Measurements from ENCODE around the gene DICER1. TPM values are rescaled to one million over a fixed set of nuclear protein-coding genes. Genes with fewer than 3 reads are reported as not detected.
A peak's percentile ranks its signal among the peaks of the same experiment; 100 is the strongest.

Gene DICER1
- polyA plus RNA-seq, 6 donors from 2014 or later = 4.3 to 27.1 (median 17.5) TPM

- H3K36me3 Mint-ChIP-seq = peaks cover 12 to 13% of the 10 kb centered on the region in 2 donors
- H3K4me3 Mint-ChIP-seq = no peak overlapping the region
These were observed 35.8 kb upstream of the DICER1 start for GRCh38 chr14:95193081-95193480.

GRCh38 chr14:95192311-95192710, 35.0 kb upstream of the DICER1 start:
- DNase-seq = no peak
- peaks cover 4 to 19% (median 10%) of the 10 kb centered on the region in 3 donors for H3K4me1 Mint-ChIP-seq
- no peak for ATAC-seq (ENCODE audit: low read depth in 2 of 2)
- no peak overlapping the region for H3K4me3 Mint-ChIP-seq
- H3K36me3 Mint-ChIP-seq = peaks cover 17% of the 10 kb centered on the region in 2 donors
- H3K27ac Mint-ChIP-seq = no peak overlapping the region
- no peaks in the 10 kb centered on the region for H3K27me3 Mint-ChIP-seq
- peaks cover 0 to 14% (median 3%) of the 10 kb centered on the region in 7 donors for H3K9me3 Mint-ChIP-seq

More at GRCh38 chr14:95193081-95193480, 35.8 kb upstream of the DICER1 start:
- ATAC-seq (ENCODE audit: low read depth in 2 of 2) (no peak), DNase-seq (no peak)
- Mint-ChIP-seq H3K27me3 (no peaks in the 10 kb centered on the region), H3K4me1 (peaks cover 4 to 22% (median 14%) of the 10 kb centered on the region in 3 donors), H3K27ac (peak overlapping the region in 1 of 6 donors; percentile 71), H3K9me3 (peaks cover 0 to 8% (median under 1%) of the 10 kb centered on the region in 7 donors)

- Mint-ChIP-seq H3K4me1 (peaks cover 4 to 12% (median 4%) of the 10 kb centered on the region in 3 donors), H3K27me3 (peaks cover 0 to 4% (median 0%) of the 10 kb centered on the region in 3 donors), H3K9me3 (peaks cover 0 to 14% (median 3%) of the 10 kb centered on the region in 7 donors), H3K36me3 (peaks cover 17 to 21% of the 10 kb centered on the region in 2 donors), H3K4me3 (no peak overlapping the region), H3K27ac (peak overlapping the region in 3 of 6 donors; percentile 43 to 65 (median 56))
- DNase-seq (no peak), ATAC-seq (ENCODE audit: low read depth in 2 of 2) (no peak)
These were observed 34.3 kb upstream of the DICER1 start for GRCh38 chr14:95191445-95192199.

GRCh38 chr14:95190857-95191256, 33.5 kb upstream of the DICER1 start:
- ATAC-seq (ENCODE audit: low read depth in 2 of 2) (no peak), DNase-seq (no peak)
- H3K4me3 Mint-ChIP-seq = no peak overlapping the region
- peaks cover 17 to 21% of the 10 kb centered on the region in 2 donors for H3K36me3 Mint-ChIP-seq
- peak overlapping the region in 3 of 6 donors; percentile 52 to 82 (median 73) for H3K27ac Mint-ChIP-seq
- H3K4me1 Mint-ChIP-seq = peaks cover 3 to 10% (median 8%) of the 10 kb centered on the region in 3 donors
- peaks cover under 1 to 11% (median 5%) of the 10 kb centered on the region in 3 donors for H3K27me3 Mint-ChIP-seq
- H3K9me3 Mint-ChIP-seq = peaks cover 0 to 14% (median 3%) of the 10 kb centered on the region in 7 donors

GRCh38 chr14:95190346-95190840, 33.1 kb upstream of the DICER1 start:
- Mint-ChIP-seq H3K9me3 (peaks cover 0 to 14% (median 3%) of the 10 kb centered on the region in 7 donors), H3K4me1 (peaks cover 8 to 15% (median 13%) of the 10 kb centered on the region in 3 donors), H3K36me3 (peaks cover 16 to 21% of the 10 kb centered on the region in 2 donors), H3K27ac (no peak overlapping the region), H3K4me3 (no peak overlapping the region), H3K27me3 (peaks cover 5 to 15% (median 9%) of the 10 kb centered on the region in 3 donors)
- DNase-seq (no peak), ATAC-seq (ENCODE audit: low read depth in 2 of 2) (no peak)

- peaks cover 0 to 14% (median 3%) of the 10 kb centered on the region in 7 donors for H3K9me3 Mint-ChIP-seq
- no peak overlapping the region for H3K27ac Mint-ChIP-seq
- ATAC-seq (ENCODE audit: low read depth in 2 of 2) (no peak), DNase-seq (no peak)
- peaks cover 9 to 17% (median 14%) of the 10 kb centered on the region in 3 donors for H3K4me1 Mint-ChIP-seq
- no peak overlapping the region for H3K4me3 Mint-ChIP-seq
- H3K36me3 Mint-ChIP-seq = peaks cover 9 to 21% of the 10 kb centered on the region in 2 donors
- peaks cover 5 to 23% (median 10%) of the 10 kb centered on the region in 3 donors for H3K27me3 Mint-ChIP-seq
These were observed 32.2 kb upstream of the DICER1 start for GRCh38 chr14:95189367-95190132.

GRCh38 chr14:95188380-95188779, 31.1 kb upstream of the DICER1 start:
- ATAC-seq (ENCODE audit: low read depth in 2 of 2) (no peak), DNase-seq (no peak)
- Mint-ChIP-seq H3K27ac (no peak overlapping the region), H3K27me3 (peaks cover 5 to 28% (median 10%) of the 10 kb centered on the region in 3 donors), H3K9me3 (peaks cover 0 to 14% (median 3%) of the 10 kb centered on the region in 7 donors), H3K4me3 (no peak overlapping the region), H3K4me1 (peaks cover 9 to 17% (median 14%) of the 10 kb centered on the region in 3 donors), H3K36me3 (peaks cover 9 to 21% of the 10 kb centered on the region in 2 donors)

- Mint-ChIP-seq H3K4me3 (peak overlapping the region in 3 of 8 donors; percentile 7 to 58 (median 42)), H3K27ac (peak overlapping the region in 1 of 6 donors; percentile 52), H3K27me3 (peaks cover 5 to 28% (median 10%) of the 10 kb centered on the region in 3 donors), H3K4me1 (peaks cover 9 to 14% (median 11%) of the 10 kb centered on the region in 3 donors), H3K36me3 (peaks cover 18 to 21% of the 10 kb centered on the region in 2 donors), H3K9me3 (peaks cover 0 to 14% (median 3%) of the 10 kb centered on the region in 7 donors)
- DNase-seq (no peak), ATAC-seq (ENCODE audit: low read depth in 2 of 2) (no peak)
These were observed 28.6 kb upstream of the DICER1 start for GRCh38 chr14:95185767-95186392.

GRCh38 chr14:95185033-95185766, 27.9 kb upstream of the DICER1 start:
- no peak overlapping the region for H3K27ac Mint-ChIP-seq
- ATAC-seq (ENCODE audit: low read depth in 2 of 2) (no peak), DNase-seq (no peak)
- peaks cover 5 to 28% (median 10%) of the 10 kb centered on the region in 3 donors for H3K27me3 Mint-ChIP-seq
- H3K4me3 Mint-ChIP-seq = peak overlapping the region in 2 of 8 donors; percentile 42 to 55
- H3K4me1 Mint-ChIP-seq = peaks cover 9 to 14% (median 11%) of the 10 kb centered on the region in 3 donors
- peaks cover 0 to 14% (median 3%) of the 10 kb centered on the region in 7 donors for H3K9me3 Mint-ChIP-seq
- peaks cover 21 to 25% of the 10 kb centered on the region in 2 donors for H3K36me3 Mint-ChIP-seq

- Mint-ChIP-seq H3K27me3 (peaks cover 5 to 28% (median 10%) of the 10 kb centered on the region in 3 donors), H3K4me1 (peaks cover 9 to 14% (median 11%) of the 10 kb centered on the region in 3 donors), H3K9me3 (peaks cover 0 to 14% (median 3%) of the 10 kb centered on the region in 7 donors), H3K27ac (no peak overlapping the region), H3K36me3 (peaks cover 15 to 27% of the 10 kb centered on the region in 2 donors), H3K4me3 (no peak overlapping the region)
- ATAC-seq (ENCODE audit: low read depth in 2 of 2) = no peak
- DNase-seq = no peak
These were observed 27.1 kb upstream of the DICER1 start for GRCh38 chr14:95184413-95184790.

GRCh38 chr14:95183532-95184412, 26.4 kb upstream of the DICER1 start:
- Mint-ChIP-seq H3K27ac (no peak overlapping the region), H3K27me3 (peaks cover 5 to 28% (median 10%) of the 10 kb centered on the region in 3 donors), H3K36me3 (peaks cover 21 to 27% of the 10 kb centered on the region in 2 donors), H3K4me1 (peaks cover 11 to 14% (median 11%) of the 10 kb centered on the region in 3 donors), H3K9me3 (peaks cover 0 to 13% (median 3%) of the 10 kb centered on the region in 7 donors), H3K4me3 (no peak overlapping the region)
- ATAC-seq (ENCODE audit: low read depth in 2 of 2) = no peak
- no peak for DNase-seq

Data from naive B cell (primary cell).